Right cardiac atrium (tissue), 5 donors: ENCODE results near the gene ADAMTS4. TPM values are rescaled to one million over a fixed set of nuclear protein-coding genes. Genes with fewer than 3 reads are reported as not detected.

Experiments used
- ATAC-seq, 2 donors: fragments of 200-7000 bp; cut with Tn5 transposase; one replicate each; pipeline versions ENCODE4 v1.8.0 to v1.9.1; 2020; ENCODE audit warnings: moderate library complexity in 2 of 2, mild to moderate bottlenecking in 1 of 2
- DNase-seq, 3 donors: peaks; one replicate each; pipeline ENCODE4 v3.0.0-alpha.2; 2020
- H3K27ac ChIP-seq: one replicate; pipeline ENCODE4 v1.5.1; 2013; ENCODE audit warnings: mild to moderate bottlenecking, low read length, control low read depth, moderate library complexity
- H3K27me3 ChIP-seq: one replicate; pipeline ENCODE4 v1.6.1; 2013; ENCODE audit not compliant: control insufficient read depth, insufficient read depth
- H3K4me1 ChIP-seq: one replicate; pipeline ENCODE4 v1.6.1; 2013; ENCODE audit warnings: low read length; ENCODE audit not compliant: control insufficient read depth, insufficient read depth
- H3K4me3 ChIP-seq: one replicate; pipeline ENCODE4 v1.5.1; 2013; ENCODE audit warnings: low read length, control low read depth
- H3K9me3 ChIP-seq: one replicate; pipeline ENCODE4 v1.6.1; 2013; ENCODE audit warnings: low read length; ENCODE audit not compliant: control insufficient read depth
- WGBS: extraction: QIAGEN DNeasy Blood & Tissue Kit; methylation state at CpG from one replicate; pipeline ENCODE4 v1.1.7; 2013; 5-methylcytosine and 5-hydroxymethylcytosine counted together
- intact Hi-C, 4 donors: fragments of 100-400 bp; cut with DNase I; formaldehyde crosslinking; loops; one replicate each; pipeline versions ENCODE4 v1.11.0 to v1.14.0; 2022 to 2023
- long read RNA-seq, 4 donors: library from polyadenylated mRNA; unstranded; transcript quantifications; one replicate each; pipeline ENCODE4 v2.0.0, GENCODE V29; 2020 to 2021
- polyA plus RNA-seq: library from polyadenylated mRNA; stranded (reverse); fragments of 200-250 nt; gene quantifications from one replicate; pipeline ENCODE4 v1.2.3, GENCODE V29; 2013
- total RNA-seq, 4 donors: library from RNA; stranded (reverse); fragmentation: NEBNext Ultra II Directional; extraction: Animal tissue kit (Norgen Biotek cat#: 25700); gene quantifications; one replicate each; pipeline ENCODE4 v1.2.1, GENCODE V29; 2021
- donor health status: healthy with polysubstance abuse.
- donor health status: DM: no; HTN: yes; CAD: no.
- donor health status: DM: no; HTN: no; CAD: no.
- donor health status: DM: no; HTN: yes; CAD: no; lungs with severe emphysema.
- donor health status: DM: yes; HTN: yes; CAD: no.

The ADAMTS4 gene
- 100 to 1,000 TPM in 1 of 4 donors, 10 to 100 TPM in 2, 1 to 10 TPM in 1; 6.9 to 111 (median 17.2) TPM for total RNA-seq
- polyA plus RNA-seq, result 24.4 TPM
- long read RNA-seq, donor 1, full-length matches to known transcripts, result 7 of 29 reads
- long read RNA-seq, donor 1, partial matches to known transcripts, result 17 of 29 reads
- long read RNA-seq, donor 1, other reads (novel, unspliced or antisense), result 5 of 29 reads
- long read RNA-seq, donor 2, full-length matches to known transcripts, result 3 of 8 reads
- long read RNA-seq, donor 2, partial matches to known transcripts, result 4 of 8 reads
- long read RNA-seq, donor 2, other reads (novel, unspliced or antisense), result 1 of 8 reads
- long read RNA-seq, donor 3, full-length matches to known transcripts, result 150 of 288 reads
- long read RNA-seq, donor 3, partial matches to known transcripts, result 111 of 288 reads
- long read RNA-seq, donor 3, other reads (novel, unspliced or antisense), result 27 of 288 reads
- long read RNA-seq, donor 4, partial matches to known transcripts, result 3 of 3 reads
- long read RNA-seq, donor 4, other reads (novel, unspliced or antisense), result 0 of 3 reads

DNA sequence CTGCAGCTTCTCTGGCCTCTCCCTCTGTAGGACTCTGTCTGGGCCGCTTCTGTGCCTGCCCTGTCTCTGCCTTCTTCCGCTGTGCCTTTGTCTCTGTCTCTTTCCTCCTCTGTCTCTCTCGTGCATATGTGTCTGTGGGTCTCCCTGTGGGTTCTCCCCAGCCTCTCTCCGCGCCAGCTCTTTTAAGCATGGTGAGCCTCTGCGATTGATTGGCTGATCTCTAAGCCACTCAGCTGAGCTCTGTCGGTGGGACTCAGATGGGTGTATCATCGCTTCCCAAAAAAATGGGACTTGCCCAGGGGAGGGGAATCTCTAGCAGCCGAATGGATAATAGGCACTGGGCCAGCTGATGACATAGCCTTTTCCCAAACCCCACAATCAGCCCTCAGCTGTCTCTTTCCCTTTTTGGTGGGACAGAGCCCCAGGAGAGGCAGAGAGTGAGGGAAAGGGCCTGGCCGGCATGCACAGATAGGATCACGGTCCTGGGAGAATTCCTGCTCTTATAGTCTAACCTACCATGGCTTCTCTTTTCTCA lies at the start of gene ADAMTS4:
Gene ADAMTS4 (minus strand): TSS at position 158 of the 535 bp plus-strand sequence. CDS start 427 bp downstream, outside the sequence.
- peak within 1 kb of the TSS; percentile 39 for H3K4me3 ChIP-seq
- peak; percentile 79 to 90 (median 87) for DNase-seq
- H3K27ac ChIP-seq, result peak within 1 kb of the TSS; percentile 99
- no peaks in the 10 kb centered on the region for H3K9me3 ChIP-seq
- peak; percentile 26 to 62 for ATAC-seq
- intact Hi-C loops, result loop anchor here in 1 of 4 donors (10.0 kb wide), 1 partner anchor 186 kb away; no protein-coding TSS in a partner anchor
- WGBS, result 40% methylated on average over 11 of the region's 11 CpGs
- peaks cover 26% of the 10 kb centered on the region for H3K4me1 ChIP-seq
- H3K27me3 ChIP-seq, result no peaks in the 10 kb centered on the region

DNA sequence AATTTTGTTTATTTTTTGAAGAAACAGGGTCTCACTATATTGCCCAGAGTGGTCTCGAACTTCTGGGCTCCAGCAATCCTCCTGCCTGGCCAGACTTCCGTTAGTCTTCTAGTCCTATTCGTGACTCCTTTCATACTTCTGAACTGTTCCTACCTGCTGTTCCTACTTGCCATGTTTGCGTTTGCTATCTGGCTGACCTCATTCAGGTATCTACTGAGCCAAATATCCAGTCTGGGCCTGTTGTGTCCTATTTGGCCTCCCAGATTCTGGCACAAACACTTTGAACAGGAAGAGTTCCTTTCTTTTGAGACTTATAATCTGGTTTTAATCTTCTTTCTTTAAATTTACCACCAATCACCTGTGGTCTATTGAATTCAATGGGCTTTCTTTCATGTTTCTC lies 46.0 kb upstream of the ADAMTS4 start:
- WGBS, result 90% methylated on average over 4 of the region's 4 CpGs
- H3K27ac ChIP-seq, result no peak overlapping the region
- H3K4me1 ChIP-seq, result no peaks in the 10 kb centered on the region
- no peaks in the 10 kb centered on the region for H3K9me3 ChIP-seq
- DNase-seq, result no peak
- no peak for ATAC-seq
- intact Hi-C loops, result no loop called here
- H3K27me3 ChIP-seq, result no peaks in the 10 kb centered on the region
- H3K4me3 ChIP-seq, result no peak overlapping the region

DNA sequence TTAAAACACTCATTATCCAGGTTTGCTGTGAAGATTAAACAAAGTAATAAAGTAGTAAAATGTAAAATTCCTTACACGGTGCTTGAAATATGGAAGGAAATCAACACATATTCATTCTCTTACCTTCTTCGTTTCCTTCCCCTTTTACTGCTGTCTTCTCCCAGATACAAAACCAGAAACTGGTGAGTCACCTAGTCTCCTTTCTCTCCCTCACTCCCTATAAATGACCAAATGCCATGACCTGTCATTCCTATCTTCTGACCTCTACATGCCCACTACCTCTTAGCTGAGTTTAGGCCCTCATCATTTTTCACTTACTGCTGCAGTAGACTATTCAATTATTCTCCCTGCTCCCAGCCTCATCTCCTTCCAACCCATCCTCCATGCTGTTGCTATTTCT lies 43.5 kb upstream of the ADAMTS4 start:
- no peak for ATAC-seq

GRCh38 chr1:161241682-161242081 lies 42.8 kb upstream of the ADAMTS4 start:
- WGBS, result 57% methylated on average over 3 of the region's 3 CpGs
- no peaks in the 10 kb centered on the region for H3K4me1 ChIP-seq

More for the DNA sequence above, 43.5 kb upstream of the ADAMTS4 start:
- intact Hi-C loops, result no loop called here
- 71% methylated on average over 2 of the region's 2 CpGs for WGBS
- H3K4me1 ChIP-seq, result no peaks in the 10 kb centered on the region
- H3K27ac ChIP-seq, result no peak overlapping the region
- no peaks in the 10 kb centered on the region for H3K27me3 ChIP-seq
- no peak overlapping the region for H3K4me3 ChIP-seq
- H3K9me3 ChIP-seq, result no peaks in the 10 kb centered on the region
- no peak for DNase-seq

DNA sequence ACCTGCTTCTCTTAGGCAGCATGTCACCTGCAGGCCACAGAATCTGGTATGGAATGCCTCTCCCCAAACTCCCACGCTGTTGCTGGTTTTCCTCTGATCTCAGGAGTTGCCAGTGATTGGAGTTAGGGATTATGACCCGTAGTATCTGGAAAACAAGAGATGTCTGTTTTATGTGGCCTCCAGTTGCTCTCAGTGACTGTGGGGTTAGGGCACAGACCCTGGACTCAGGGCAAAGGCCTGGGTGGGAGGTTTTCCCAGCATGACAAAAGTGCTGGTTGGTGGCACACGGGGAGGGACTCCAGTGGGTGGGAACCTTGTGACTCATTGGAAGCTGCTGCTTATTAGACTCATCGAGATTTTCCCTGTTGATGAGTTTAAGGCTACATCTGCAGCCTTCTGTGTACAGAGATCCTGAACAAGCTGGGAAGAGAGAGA lies 39.2 kb upstream of the ADAMTS4 start, which contains the start of gene NR1I3:
Gene NR1I3 (minus strand): TSS at position 165 of the 435 bp plus-strand sequence. CDS start 1,638 bp downstream, outside the sequence.
- no peak for ATAC-seq
- Histone ChIP-seq H3K27ac (no peak within 1 kb of the TSS), H3K4me3 (no peak within 1 kb of the TSS), H3K27me3 (no peaks in the 10 kb centered on the region), H3K9me3 (no peaks in the 10 kb centered on the region), H3K4me1 (no peaks in the 10 kb centered on the region)
- intact Hi-C loops, result no loop called here
- DNase-seq, result no peak
- 59% methylated on average over 4 of the region's 4 CpGs for WGBS

More at GRCh38 chr1:161241682-161242081, 42.8 kb upstream of the ADAMTS4 start:
- intact Hi-C loops, result no loop called here
- DNase-seq, result no peak
- H3K4me3 ChIP-seq, result no peak overlapping the region
- H3K27me3 ChIP-seq, result no peaks in the 10 kb centered on the region
- no peaks in the 10 kb centered on the region for H3K9me3 ChIP-seq
- no peak for ATAC-seq
- no peak overlapping the region for H3K27ac ChIP-seq

DNA sequence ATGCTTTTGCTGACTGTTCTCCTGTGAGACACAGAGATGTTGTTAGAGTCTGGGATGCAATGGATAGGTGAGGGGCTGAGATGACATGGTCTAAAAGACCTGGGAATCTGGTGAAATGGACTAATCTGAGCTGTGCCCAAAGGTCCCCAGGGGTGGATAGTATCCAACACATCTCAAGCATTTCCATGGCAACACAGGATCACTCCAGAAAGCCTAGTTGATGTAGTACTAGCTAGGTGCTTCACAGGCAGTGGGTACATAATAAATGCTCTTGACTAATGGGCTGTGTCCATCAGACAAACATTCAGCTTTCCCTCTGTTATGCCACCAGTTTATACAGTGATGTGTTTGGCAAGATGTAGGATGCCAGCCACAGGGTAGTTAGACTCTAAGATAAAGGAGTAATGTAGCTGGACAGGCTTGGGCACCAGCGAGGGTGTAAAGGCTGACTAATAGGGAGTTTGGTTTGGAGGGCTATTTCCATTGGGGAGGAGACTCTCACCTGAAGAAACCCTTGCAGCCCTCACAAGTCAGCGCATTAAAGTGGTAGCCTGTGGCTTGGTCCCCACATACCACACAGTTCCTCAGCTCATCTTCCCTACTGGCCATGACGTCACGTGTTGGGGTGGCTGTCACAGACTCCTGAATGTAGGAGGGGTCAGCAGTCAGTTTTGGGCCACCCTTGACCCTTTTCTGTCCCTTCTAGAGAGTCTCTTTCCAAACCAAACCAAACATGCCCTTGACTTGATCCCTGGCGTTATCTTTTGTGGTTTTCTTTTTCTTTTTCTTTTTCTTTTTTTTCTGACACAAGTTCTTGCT lies 37.3 kb upstream of the ADAMTS4 start:
- intact Hi-C loops, result no loop called here
- DNase-seq, result no peak
- 80% methylated on average over 5 of the region's 5 CpGs for WGBS
- H3K27me3 ChIP-seq, result no peaks in the 10 kb centered on the region
- no peaks in the 10 kb centered on the region for H3K9me3 ChIP-seq
- ATAC-seq, result no peak
- H3K4me3 ChIP-seq, result no peak overlapping the region
- no peaks in the 10 kb centered on the region for H3K4me1 ChIP-seq
- no peak overlapping the region for H3K27ac ChIP-seq

- WGBS, result 86% methylated on average over 9 of the region's 9 CpGs
- Histone ChIP-seq H3K9me3 (no peaks in the 10 kb centered on the region), H3K27ac (no peak overlapping the region), H3K4me1 (no peaks in the 10 kb centered on the region), H3K27me3 (no peaks in the 10 kb centered on the region), H3K4me3 (no peak overlapping the region)
- intact Hi-C loops, result no loop called here
- no peak for DNase-seq
- ATAC-seq, result no peak
Measured at GRCh38 chr1:161233102-161233501, 34.2 kb upstream of the ADAMTS4 start.

GRCh38 chr1:161230762-161231161 lies 31.9 kb upstream of the ADAMTS4 start:
- peaks cover 4% of the 10 kb centered on the region for H3K4me1 ChIP-seq
- no peak overlapping the region for H3K4me3 ChIP-seq
- H3K27ac ChIP-seq, result no peak overlapping the region
- intact Hi-C loops, result no loop called here
- DNase-seq, result no peak
- WGBS, result 95% methylated on average over 7 of the region's 7 CpGs
- H3K9me3 ChIP-seq, result no peaks in the 10 kb centered on the region
- no peaks in the 10 kb centered on the region for H3K27me3 ChIP-seq
- no peak for ATAC-seq

GRCh38 chr1:161229896-161230295 lies 31.0 kb upstream of the ADAMTS4 start:
- DNase-seq, result no peak
- no peak for ATAC-seq
- 54% methylated on average over 3 of the region's 3 CpGs for WGBS
- intact Hi-C loops, result loop anchor here in 3 of 4 donors (5.0 kb wide), 2 partner anchors 62 to 152 kb away; no protein-coding TSS in a partner anchor
- Histone ChIP-seq H3K9me3 (no peaks in the 10 kb centered on the region), H3K4me3 (no peak overlapping the region), H3K4me1 (peaks cover 6% of the 10 kb centered on the region), H3K27ac (no peak overlapping the region), H3K27me3 (no peaks in the 10 kb centered on the region)

DNA sequence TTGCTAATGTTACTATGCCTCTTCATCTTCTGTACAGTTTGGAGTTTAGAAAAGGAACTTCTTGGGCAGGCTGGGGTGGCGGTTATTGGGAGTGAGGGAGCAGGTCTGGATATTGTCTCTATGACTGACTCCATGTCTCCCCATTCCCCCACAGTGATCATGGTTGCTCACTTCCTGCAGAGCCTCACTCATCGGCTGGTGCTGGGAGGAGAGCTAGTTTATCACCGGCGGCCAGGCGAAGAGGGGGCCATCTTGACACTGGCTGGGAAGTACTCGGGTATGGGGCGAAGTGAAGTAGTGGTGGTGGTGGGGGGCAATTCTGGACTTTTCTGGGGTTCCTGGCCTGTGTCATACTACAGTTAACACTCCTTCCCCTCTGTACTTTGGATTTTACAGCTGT lies 29.2 kb upstream of the ADAMTS4 start:
- DNase-seq (no peak), ATAC-seq (no peak)
- Histone ChIP-seq H3K9me3 (no peaks in the 10 kb centered on the region), H3K4me3 (no peak overlapping the region), H3K27me3 (no peaks in the 10 kb centered on the region), H3K27ac (no peak overlapping the region), H3K4me1 (peaks cover 6% of the 10 kb centered on the region)
- 88% methylated on average over 7 of the region's 7 CpGs for WGBS
- intact Hi-C loops, result loop anchor here in 3 of 4 donors (5.0 kb wide), 2 partner anchors 64 to 154 kb away; no protein-coding TSS in a partner anchor
